Fibroblast of mammary gland (primary cell): Measurements from ENCODE around the gene ZBTB18.
"Not testable (repeated sequence)": the region's sequence is repeated elsewhere in the genome, so short reads cannot be mapped to it uniquely, and the experiment has no call there.

Source experiments
- DNase-seq: peaks from one replicate; pipeline ENCODE4 v3.0.0-alpha.2; 2010; ENCODE audit warnings: low read depth
- H3K4me3 ChIP-seq: 2 replicates; pipeline ENCODE4 v1.5.1; 2011; ENCODE audit warnings: low read depth, mild to moderate bottlenecking, low read length, moderate library complexity; ENCODE audit not compliant: control insufficient read depth
- CTCF ChIP-seq: conservative IDR thresholded peaks from 2 replicates; pipeline ENCODE4 v1.5.1; 2011; ENCODE audit warnings: low read depth, low read length, inconsistent platforms; ENCODE audit not compliant: control insufficient read depth, insufficient read depth

ZBTB18 gene

DNA sequence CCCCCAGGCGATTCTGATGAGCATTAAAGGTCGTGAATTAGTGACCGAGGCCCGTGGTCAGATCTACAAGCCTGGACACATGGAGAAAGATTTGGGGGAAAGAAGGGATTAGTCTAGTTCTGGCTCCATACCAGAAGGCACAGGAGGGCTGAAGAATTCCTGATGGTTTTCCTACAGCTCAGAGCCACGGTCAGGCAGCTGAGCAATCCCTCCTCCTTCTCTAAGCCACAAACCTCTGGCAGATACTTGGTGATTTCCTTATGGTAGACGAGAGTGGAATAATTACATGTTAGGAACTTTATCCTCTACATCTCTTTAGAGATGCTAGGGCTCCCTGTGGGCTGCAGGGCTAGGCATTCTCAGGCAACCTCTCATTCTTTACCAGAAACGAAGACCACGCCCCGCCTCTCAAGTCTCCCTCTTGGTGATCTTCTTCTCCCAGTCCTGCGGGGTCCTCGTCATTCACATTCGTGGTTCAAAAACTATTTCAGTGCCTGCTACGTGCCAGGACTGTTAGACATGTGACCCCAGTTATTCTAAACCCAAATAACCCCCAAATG, 20.5 kb upstream of the ZBTB18 start:
- no peak for TF ChIP-seq CTCF
- no peak for DNase-seq
- no peak overlapping the region for H3K4me3 ChIP-seq

DNA sequence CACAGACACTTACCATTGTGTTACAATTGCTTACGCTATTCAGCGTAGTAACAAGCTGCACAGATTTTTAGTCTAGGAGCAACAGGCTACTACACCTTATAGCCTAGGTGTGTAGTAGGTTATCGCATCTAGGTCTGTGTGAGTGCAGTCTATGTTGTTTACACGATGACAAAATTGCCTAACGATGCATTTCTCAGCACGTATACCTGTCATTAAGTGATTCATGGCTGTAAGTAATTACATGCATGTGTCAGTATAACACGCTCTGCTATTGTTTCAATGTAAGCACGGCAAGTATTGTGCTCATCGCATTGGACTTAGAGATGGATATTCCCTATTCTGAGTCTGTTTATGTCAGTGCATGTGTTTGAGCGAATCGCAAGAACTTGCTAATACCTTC, 15.7 kb upstream of the ZBTB18 start:
- DNase-seq = no peak
- no peak for TF ChIP-seq CTCF

GRCh38 chr1:244037252-244037651, 13.8 kb upstream of the ZBTB18 start:
- no peak overlapping the region for H3K4me3 ChIP-seq
- DNase-seq = no peak
- TF ChIP-seq CTCF = no peak

More for the DNA sequence above, 15.7 kb upstream of the ZBTB18 start:
- H3K4me3 ChIP-seq = no peak overlapping the region

DNA sequence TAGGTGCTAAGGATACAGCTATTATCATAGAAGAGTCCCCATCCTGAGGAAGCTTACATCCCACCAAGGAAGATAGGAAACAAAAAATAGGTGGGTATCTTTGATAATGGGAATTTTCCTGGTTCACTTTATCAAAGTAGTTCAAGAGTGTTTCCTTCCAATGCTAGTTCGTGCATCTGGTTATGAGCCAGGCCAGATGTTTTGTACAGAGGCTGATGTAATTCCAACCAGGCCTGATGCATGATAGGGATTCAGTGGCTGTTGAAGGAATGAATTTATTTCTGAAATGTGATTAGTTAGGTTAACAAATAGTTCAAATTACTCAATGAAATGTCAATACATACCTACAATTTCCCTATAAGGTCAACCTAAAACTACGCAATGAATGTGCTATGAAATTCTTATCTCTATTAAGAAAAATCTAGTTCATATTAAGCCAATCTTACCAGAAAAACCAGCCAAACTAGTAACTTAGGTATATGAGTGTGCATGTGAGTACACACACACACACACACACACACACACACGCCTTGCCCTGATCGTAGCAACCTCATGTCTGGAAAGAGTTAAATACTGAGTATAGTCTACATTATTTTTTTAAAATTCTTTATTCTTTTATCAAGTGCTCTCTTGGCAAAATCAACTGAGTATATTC, 9.5 kb upstream of the ZBTB18 start:
- no peak for TF ChIP-seq CTCF
- H3K4me3 ChIP-seq = no peak overlapping the region
- DNase-seq = no peak

DNA sequence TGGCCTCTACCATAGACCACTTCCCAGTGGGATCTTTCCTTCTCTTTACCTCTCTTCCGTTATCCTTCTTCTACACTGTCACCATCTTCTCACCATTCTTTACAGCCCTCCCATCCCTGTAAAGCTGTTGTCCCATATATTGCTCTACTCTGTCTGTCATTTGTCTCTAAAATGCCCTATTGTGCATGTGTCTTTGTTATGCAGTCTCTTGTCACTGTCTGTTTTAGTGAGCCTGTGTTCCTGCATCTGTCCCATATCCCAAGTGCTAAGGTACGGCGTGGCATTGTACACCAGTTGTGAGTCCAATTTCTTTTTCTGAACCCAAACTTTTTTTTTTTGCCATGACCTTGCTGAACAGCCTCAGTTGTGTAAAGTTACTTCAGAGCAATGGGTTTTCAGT, 8.8 kb upstream of the ZBTB18 start:
- DNase-seq = no peak
- no peak overlapping the region for H3K4me3 ChIP-seq
- TF ChIP-seq CTCF = no peak

- no peak overlapping the region for H3K4me3 ChIP-seq
- DNase-seq = no peak
- TF ChIP-seq CTCF = no peak
These were observed 6.7 kb upstream of the ZBTB18 start for GRCh38 chr1:244044423-244044822.

DNA sequence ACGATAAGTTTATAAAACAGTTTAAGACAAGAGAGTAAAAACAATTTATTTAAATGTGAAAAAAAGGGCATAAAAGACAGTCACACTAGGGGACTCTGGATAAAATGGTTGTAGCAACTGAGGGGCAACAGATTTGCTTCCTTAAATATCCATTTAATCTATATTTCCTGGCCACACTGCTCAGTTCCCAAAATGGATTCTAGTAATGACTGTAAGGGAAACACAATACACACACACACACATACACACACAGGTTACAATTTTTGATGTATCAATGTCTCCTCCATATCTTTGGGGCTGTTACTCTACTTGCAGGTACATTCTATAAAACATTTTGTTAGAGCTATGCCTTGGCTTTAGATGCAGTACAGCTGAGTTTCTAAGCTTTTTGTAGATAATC, 4.8 kb upstream of the ZBTB18 start:
- H3K4me3 ChIP-seq, DNase-seq: not testable (repeated sequence)
